B cell (primary cell): ENCODE data around the gene MGAT4C. TPM values are rescaled to one million over a fixed set of nuclear protein-coding genes. Genes with fewer than 3 reads are reported as not detected.

Experiments
- ATAC-seq: fragments of 200-7000 bp; cut with Tn5 transposase; one replicate; pipeline ENCODE4 v1.10.0; 2021; ENCODE audit warnings: low read depth, mild to moderate bottlenecking, moderate number of reproducible peaks, moderate library complexity
- CTCF ChIA-PET: fragments of 350-600 bp; sonication (Branson Sonifier 250); formaldehyde crosslinking; loops from one replicate; lab custom pipeline; 2021; ENCODE audit warnings: antibody characterized with exemption, inconsistent platforms; lab: Charles Lee
- POLR2A ChIA-PET: fragments of 350-600 bp; sonication (Branson Sonifier 250); formaldehyde crosslinking; loops from one replicate; lab custom pipeline; 2021; ENCODE audit warnings: antibody characterized with exemption; lab: Charles Lee
- DNase-seq: peaks from one replicate; pipeline ENCODE4 v3.0.0; 2013
- H2AFZ ChIP-seq: 2 replicates; pipeline ENCODE4 v1.6.1; 2012; ENCODE audit warnings: mild to moderate bottlenecking, low read depth, low read length; ENCODE audit not compliant: insufficient read depth, poor library complexity, severe bottlenecking
- H3K27ac ChIP-seq, 2 donors: 1 replicate in 1 of 2; 2 replicates in 1 of 2; pipeline ENCODE4 v1.5.1; 2012 to 2013; ENCODE audit warnings: low read length in 2 of 2, mild to moderate bottlenecking in 2 of 2, moderate library complexity in 1 of 2
- H3K27me3 ChIP-seq, 4 experiments: fragments of 200-600 bp in 1 of 4; sonication (generic) in 1 of 4; replicated peaks in 1 of 4; 1 replicate in 2 of 4; 2 replicates in 2 of 4; pipeline versions ENCODE4 v1.6.1 to v1.7.0; 2013 to 2016; ENCODE audit warnings: low read length in 3 of 4, mild to moderate bottlenecking in 2 of 4, mixed read lengths in 1 of 4, moderate library complexity in 1 of 4; ENCODE audit not compliant: insufficient read depth in 4 of 4, control insufficient read depth in 3 of 4; ENCODE audit errors: control extremely low read depth in 1 of 4
- H3K36me3 ChIP-seq, 2 experiments: replicated peaks in 1 of 2; 1 replicate in 1 of 2; 2 replicates in 1 of 2; pipeline versions ENCODE4 v1.6.1 to v1.7.1; 2013; ENCODE audit warnings: low read length in 1 of 2; ENCODE audit not compliant: insufficient read depth in 2 of 2, control insufficient read depth in 1 of 2; ENCODE audit errors: control extremely low read depth in 1 of 2, extremely low read depth in 1 of 2
- H3K4me1 ChIP-seq, 2 donors: fragments of 200-600 bp in 1 of 2; sonication (generic) in 1 of 2; 1 replicate in 1 of 2; 2 replicates in 1 of 2; pipeline versions ENCODE4 v1.5.1 to v1.6.1; 2013 to 2017; ENCODE audit warnings: low read length in 2 of 2; ENCODE audit not compliant: control insufficient read depth in 2 of 2, insufficient read depth in 2 of 2
- H3K4me2 ChIP-seq: replicated peaks from 2 replicates; pipeline ENCODE3; 2012; ENCODE audit warnings: mild to moderate bottlenecking, low read depth, low read length; ENCODE audit not compliant: poor library complexity, severe bottlenecking
- H3K4me3 ChIP-seq, 5 experiments: fragments of 200-600 bp in 1 of 5; sonication (generic) in 1 of 5; 1 replicate in 3 of 5; 2 replicates in 2 of 5; pipeline versions ENCODE4 v1.5.1 to v1.7.0; 2011 to 2016; ENCODE audit warnings: low read length in 4 of 5, mild to moderate bottlenecking in 4 of 5, low read depth in 2 of 5, control low read depth in 1 of 5, moderate library complexity in 1 of 5; ENCODE audit not compliant: insufficient read depth in 1 of 5; ENCODE audit errors: control extremely low read depth in 1 of 5, extremely low read depth in 1 of 5
- H3K79me2 ChIP-seq: fragments of 200-600 bp; sonication (generic); one replicate; pipeline ENCODE4 v1.6.0; 2016; ENCODE audit warnings: low read length; ENCODE audit not compliant: control insufficient read depth, insufficient read depth
- H3K9ac ChIP-seq: fragments of 200-600 bp; sonication (generic); 2 replicates; pipeline ENCODE4 v1.6.1; 2017; ENCODE audit warnings: mild to moderate bottlenecking, low read length, moderate library complexity
- H3K9me3 ChIP-seq, 3 donors: one replicate each; pipeline versions ENCODE4 v1.6.1 to v1.7.1; 2013; ENCODE audit warnings: low read length in 2 of 3; ENCODE audit not compliant: control insufficient read depth in 2 of 3, insufficient read depth in 1 of 3; ENCODE audit errors: control extremely low read depth in 1 of 3
- H4K20me1 ChIP-seq: 2 replicates; pipeline ENCODE4 v1.6.0; 2012; ENCODE audit warnings: mild to moderate bottlenecking, low read length; ENCODE audit not compliant: insufficient read depth, control insufficient read depth, poor library complexity, severe bottlenecking
- H3K27ac Mint-ChIP-seq: one replicate; pipeline ENCODE4 v1.8.0; 2021; ENCODE audit warnings: mixed read lengths
- H3K27me3 Mint-ChIP-seq: one replicate; pipeline ENCODE4 v1.8.0; 2021; ENCODE audit warnings: mixed read lengths
- H3K4me1 Mint-ChIP-seq: one replicate; pipeline ENCODE4 v1.8.0; 2021; ENCODE audit warnings: mixed read lengths
- H3K4me3 Mint-ChIP-seq: one replicate; pipeline ENCODE4 v1.8.0; 2021; ENCODE audit warnings: mixed read lengths
- H3K9me3 Mint-ChIP-seq: one replicate; pipeline ENCODE4 v1.8.0; 2022; ENCODE audit warnings: mixed read lengths; ENCODE audit not compliant: insufficient read depth
- CTCF ChIP-seq: fragments of 200-600 bp; IDR thresholded peaks from one replicate; pipeline ENCODE4 v1.8.0; 2022; ENCODE audit warnings: antibody characterized with exemption, mild to moderate bottlenecking
- EZH2 ChIP-seq: IDR thresholded peaks from 2 replicates; pipeline ENCODE4 v1.6.1; 2012; ENCODE audit warnings: borderline replicate concordance, low read depth, mild to moderate bottlenecking, moderate library complexity, low read length; ENCODE audit not compliant: insufficient read depth, poor library complexity, severe bottlenecking
- WGBS: methylation state at CpG from one replicate; pipeline ENCODE4 v1.1.5; 2013; ENCODE audit warnings: missing lambda C conversion rate; ENCODE audit not compliant: insufficient coverage; 5-methylcytosine and 5-hydroxymethylcytosine counted together
- intact Hi-C: fragments of 100-400 bp; cut with micrococcal nuclease; formaldehyde crosslinking; loops from one replicate; pipeline ENCODE4 v1.10.0; 2022
- polyA plus RNA-seq: library from polyadenylated mRNA; depleted of rRNA; stranded (reverse); fragments of >200 nt; gene quantifications from 2 replicates; pipeline ENCODE4 v1.2.3, GENCODE V29; 2012
- total RNA-seq, 2 donors: library from RNA; stranded (reverse); fragments of 120-200 nt in 1 of 2; gene quantifications; 1 replicate in 1 of 2; 2 replicates in 1 of 2; pipeline versions ENCODE4 v1.2.3 to v1.2.4, GENCODE V29; 2013 to 2022

MGAT4C gene
- total and polyA plus RNA-seq, 2 donors (not counting 1 experiment from before 2014, with no cell fraction given) = not detected

- Histone ChIP-seq H3K9ac (no peak overlapping the region), H3K4me1 (no peaks in the 10 kb centered on the region), H3K27ac (no peak overlapping the region), H3K36me3 (no peaks in the 10 kb centered on the region), H3K27me3 (no peaks in the 10 kb centered on the region), H4K20me1 (no peaks in the 10 kb centered on the region), H2AFZ (no peak overlapping the region), H3K9me3 (no peaks in the 10 kb centered on the region), H3K4me3 (no peak overlapping the region), H3K4me2 (no peak overlapping the region), H3K79me2 (no peaks in the 10 kb centered on the region)
- H3K27me3 Mint-ChIP-seq = no peaks in the 10 kb centered on the region
- DNase-seq (no peak), ATAC-seq (no peak)
- no peak overlapping the region for H3K27ac Mint-ChIP-seq
- POLR2A ChIA-PET = no interaction called here
- H3K9me3 Mint-ChIP-seq = no peaks in the 10 kb centered on the region
- WGBS = no CpG with 5 or more reads among the region's 2 CpGs
- intact Hi-C loops = no loop called here
- no peak overlapping the region for H3K4me3 Mint-ChIP-seq
- no peaks in the 10 kb centered on the region for H3K4me1 Mint-ChIP-seq
- CTCF ChIA-PET = no interaction called here
- no peak for TF ChIP-seq EZH2
- no peak for TF ChIP-seq CTCF
These were observed 26.4 kb downstream of the MGAT4C start for GRCh38 chr12:86229772-86230171.

DNA sequence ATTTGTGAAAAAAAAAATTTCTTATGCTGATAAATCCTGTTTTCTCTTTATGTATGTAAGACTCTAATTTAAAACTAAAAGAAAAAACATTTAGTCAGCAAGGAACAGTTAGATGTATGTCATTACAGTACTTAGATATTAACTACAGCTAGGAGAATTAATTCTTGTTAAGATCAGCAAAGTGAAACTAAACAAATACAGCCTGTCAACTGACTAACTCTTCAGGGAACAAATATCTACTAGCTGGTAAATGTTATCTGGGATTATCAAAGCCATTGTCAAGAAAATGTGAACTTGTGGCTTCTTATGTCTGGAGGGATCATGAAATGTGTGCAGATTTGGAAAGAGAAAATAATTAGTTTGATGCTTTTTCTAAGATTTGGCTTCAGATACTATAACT, 27.5 kb downstream of the MGAT4C start:
- DNase-seq (no peak), ATAC-seq (no peak)
- Mint-ChIP-seq H3K4me1 (no peaks in the 10 kb centered on the region), H3K4me3 (no peak overlapping the region), H3K27me3 (no peaks in the 10 kb centered on the region), H3K9me3 (no peaks in the 10 kb centered on the region), H3K27ac (no peak overlapping the region)
- ChIA-PET POLR2A (no interaction called here), CTCF (no interaction called here)
- no peak overlapping the region for H3K27ac ChIP-seq
- H3K9ac ChIP-seq = no peak overlapping the region
- no peaks in the 10 kb centered on the region for H4K20me1 ChIP-seq
- no peak for TF ChIP-seq EZH2
- TF ChIP-seq CTCF = no peak
- no peaks in the 10 kb centered on the region for H3K4me1 ChIP-seq
- no peaks in the 10 kb centered on the region for H3K79me2 ChIP-seq
- peaks cover 0 to 4% (median 0%) of the 10 kb centered on the region in 3 donors for H3K9me3 ChIP-seq
- H2AFZ ChIP-seq = no peak overlapping the region
- no peaks in the 10 kb centered on the region for H3K36me3 ChIP-seq
- H3K27me3 ChIP-seq = no peaks in the 10 kb centered on the region
- no peak overlapping the region for H3K4me2 ChIP-seq
- intact Hi-C loops = no loop called here
- H3K4me3 ChIP-seq = no peak overlapping the region
